ENCODE data around the gene STT3B. TPM values are rescaled to one million over a fixed set of nuclear protein-coding genes. Genes with fewer than 3 reads are reported as not detected.

STT3B gene
- polyA plus RNA-seq, 1 donor (not counting 4 experiments of a cell fraction or from before 2014, with no cell fraction given), result 129 TPM

DNA sequence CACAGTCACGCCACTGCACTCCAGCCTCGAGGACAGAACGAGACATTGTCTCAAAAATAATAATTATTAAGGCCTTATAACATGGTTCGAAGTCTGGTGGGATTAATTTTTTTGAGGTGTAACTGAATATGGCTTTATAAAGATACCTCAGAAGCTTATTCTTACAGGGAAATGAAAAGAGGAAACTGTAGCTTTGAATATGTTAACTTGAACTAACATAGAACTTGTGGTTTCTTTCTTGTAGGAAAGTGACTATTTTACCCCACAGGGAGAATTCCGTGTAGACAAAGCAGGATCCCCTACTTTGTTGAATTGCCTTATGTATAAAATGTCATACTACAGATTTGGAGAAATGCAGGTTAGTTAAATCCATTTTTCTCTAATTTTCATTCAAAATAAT, 96.3 kb downstream of the STT3B start:
- H2AFZ ChIP-seq (ENCODE audit: control insufficient read depth, low read length), result no peak overlapping the region
- peaks cover 2% of the 10 kb centered on the region for H3K4me1 ChIP-seq (ENCODE audit: control insufficient read depth, extremely low read depth, insufficient read depth, low read length)
- no peak for FAIRE-seq
- H3K36me3 ChIP-seq (ENCODE audit: control insufficient read depth in 2 of 2, extremely low read depth in 1 of 2, insufficient read depth in 2 of 2, low read length in 2 of 2), result peaks cover 8 to 10% of the 10 kb centered on the region in 2 experiments
- no peaks in the 10 kb centered on the region for H3K9me1 ChIP-seq (ENCODE audit: control insufficient read depth, extremely low read depth, insufficient read depth, low read length)
- H3K9me3 ChIP-seq (ENCODE audit: control insufficient read depth, low read depth, low read length), result no peaks in the 10 kb centered on the region
- dilution Hi-C loops (cut with MboI; ENCODE audit: extremely low pct_ligation_motif_present, low sequenced_read_pairs), result no loop called here
- no peaks in the 10 kb centered on the region for H4K20me1 ChIP-seq (ENCODE audit: control insufficient read depth, extremely low read depth, insufficient read depth, low read length)
- no peaks in the 10 kb centered on the region for H3K27me3 ChIP-seq (ENCODE audit: control insufficient read depth, extremely low read depth, insufficient read depth, low read length)
- TF ChIP-seq EZH2 (IDR thresholded peaks at IDR 0.05; ENCODE audit: low read length), result no peak
- TF ChIP-seq, protein P1, sequence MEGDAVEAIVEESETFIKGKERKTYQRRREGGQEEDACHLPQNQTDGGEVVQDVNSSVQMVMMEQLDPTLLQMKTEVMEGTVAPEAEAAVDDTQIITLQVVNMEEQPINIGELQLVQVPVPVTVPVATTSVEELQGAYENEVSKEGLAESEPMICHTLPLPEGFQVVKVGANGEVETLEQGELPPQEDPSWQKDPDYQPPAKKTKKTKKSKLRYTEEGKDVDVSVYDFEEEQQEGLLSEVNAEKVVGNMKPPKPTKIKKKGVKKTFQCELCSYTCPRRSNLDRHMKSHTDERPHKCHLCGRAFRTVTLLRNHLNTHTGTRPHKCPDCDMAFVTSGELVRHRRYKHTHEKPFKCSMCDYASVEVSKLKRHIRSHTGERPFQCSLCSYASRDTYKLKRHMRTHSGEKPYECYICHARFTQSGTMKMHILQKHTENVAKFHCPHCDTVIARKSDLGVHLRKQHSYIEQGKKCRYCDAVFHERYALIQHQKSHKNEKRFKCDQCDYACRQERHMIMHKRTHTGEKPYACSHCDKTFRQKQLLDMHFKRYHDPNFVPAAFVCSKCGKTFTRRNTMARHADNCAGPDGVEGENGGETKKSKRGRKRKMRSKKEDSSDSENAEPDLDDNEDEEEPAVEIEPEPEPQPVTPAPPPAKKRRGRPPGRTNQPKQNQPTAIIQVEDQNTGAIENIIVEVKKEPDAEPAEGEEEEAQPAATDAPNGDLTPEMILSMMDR (optimal IDR thresholded peaks at IDR 0.05 in 1 of 3, IDR thresholded peaks at IDR 0.05 in 1 of 3, conservative IDR thresholded peaks at IDR 0.05 in 1 of 3; ENCODE audit: extremely low read depth in 1 of 3, insufficient read depth in 2 of 3, low read length in 3 of 3), result no peak
- H3K79me2 ChIP-seq (ENCODE audit: control insufficient read depth, insufficient read depth, low read length), result no peaks in the 10 kb centered on the region
- H3K9ac ChIP-seq (ENCODE audit: control insufficient read depth, extremely low read depth, insufficient read depth, low read length), result no peak overlapping the region
- H3K4me3 ChIP-seq (ENCODE audit: control insufficient read depth in 2 of 3, extremely low read depth in 1 of 3, insufficient read depth in 2 of 3, low read depth in 1 of 3, low read length in 3 of 3), result no peak overlapping the region
- H3K4me2 ChIP-seq (ENCODE audit: control insufficient read depth, extremely low read depth, insufficient read depth, low read depth, low read length), result no peak overlapping the region
- no peak overlapping the region for H3K27ac ChIP-seq (ENCODE audit: control insufficient read depth, insufficient read depth, low read length)
- DNase-seq (ENCODE audit: low read depth, low spot score), result no peak

DNA sequence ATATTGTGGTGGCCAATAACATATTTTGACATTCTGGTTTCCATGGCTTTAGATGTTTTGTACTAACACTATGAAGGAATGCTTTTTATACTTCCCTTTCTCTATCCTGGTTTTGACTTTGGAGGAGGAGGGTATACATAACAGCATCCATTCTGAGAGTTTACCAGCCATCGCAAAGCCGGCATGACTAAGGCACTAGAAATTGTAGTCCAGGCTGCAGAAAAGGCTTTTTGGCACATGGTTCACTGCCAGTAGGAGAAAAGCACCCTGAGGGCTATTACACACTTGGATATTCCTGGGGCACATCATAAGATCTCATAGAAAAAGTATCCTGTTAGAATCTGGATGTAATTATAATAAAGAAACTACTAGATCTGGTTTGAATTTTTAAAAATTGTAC, 101.8 kb downstream of the STT3B start:
- Histone ChIP-seq H3K36me3 (ENCODE audit: control insufficient read depth in 2 of 2, extremely low read depth in 1 of 2, insufficient read depth in 2 of 2, low read length in 2 of 2) (peaks cover 0 to 4% of the 10 kb centered on the region in 2 experiments), H3K4me1 (ENCODE audit: control insufficient read depth, extremely low read depth, insufficient read depth, low read length) (peaks cover 16% of the 10 kb centered on the region), H2AFZ (ENCODE audit: control insufficient read depth, low read length) (no peak overlapping the region), H3K9me3 (ENCODE audit: control insufficient read depth, low read depth, low read length) (no peaks in the 10 kb centered on the region), H4K20me1 (ENCODE audit: control insufficient read depth, extremely low read depth, insufficient read depth, low read length) (no peaks in the 10 kb centered on the region), H3K4me2 (ENCODE audit: control insufficient read depth, extremely low read depth, insufficient read depth, low read depth, low read length) (peak overlapping the region; percentile 29), H3K79me2 (ENCODE audit: control insufficient read depth, insufficient read depth, low read length) (no peaks in the 10 kb centered on the region), H3K27me3 (ENCODE audit: control insufficient read depth, extremely low read depth, insufficient read depth, low read length) (no peaks in the 10 kb centered on the region), H3K9ac (ENCODE audit: control insufficient read depth, extremely low read depth, insufficient read depth, low read length) (no peak overlapping the region), H3K9me1 (ENCODE audit: control insufficient read depth, extremely low read depth, insufficient read depth, low read length) (no peaks in the 10 kb centered on the region), H3K27ac (ENCODE audit: control insufficient read depth, insufficient read depth, low read length) (peak overlapping the region; percentile 28), H3K4me3 (ENCODE audit: control insufficient read depth in 2 of 3, extremely low read depth in 1 of 3, insufficient read depth in 2 of 3, low read depth in 1 of 3, low read length in 3 of 3) (no peak overlapping the region)
- DNase-seq (ENCODE audit: low read depth, low spot score) (no peak), FAIRE-seq (peak; percentile 84)
- no peak for TF ChIP-seq EZH2 (IDR thresholded peaks at IDR 0.05; ENCODE audit: low read length)
- TF ChIP-seq, protein P1 (optimal IDR thresholded peaks at IDR 0.05 in 1 of 3, IDR thresholded peaks at IDR 0.05 in 1 of 3, conservative IDR thresholded peaks at IDR 0.05 in 1 of 3; ENCODE audit: extremely low read depth in 1 of 3, insufficient read depth in 2 of 3, low read length in 3 of 3), result no peak
- dilution Hi-C loops (cut with MboI; ENCODE audit: extremely low pct_ligation_motif_present, low sequenced_read_pairs), result no loop called here

All from keratinocyte (primary cell).